SK-N-DZ (cell line): Measurements from ENCODE around the gene ABLIM3.

Source experiments
- DNase-seq: peaks from one replicate; pipeline ENCODE4 v3.0.0-alpha.2; 2015; ENCODE audit warnings: low spot score

ABLIM3 gene

GRCh38 chr5:149217096-149217802 is 76.0 kb downstream of the ABLIM3 start:
- no peak for DNase-seq

DNA sequence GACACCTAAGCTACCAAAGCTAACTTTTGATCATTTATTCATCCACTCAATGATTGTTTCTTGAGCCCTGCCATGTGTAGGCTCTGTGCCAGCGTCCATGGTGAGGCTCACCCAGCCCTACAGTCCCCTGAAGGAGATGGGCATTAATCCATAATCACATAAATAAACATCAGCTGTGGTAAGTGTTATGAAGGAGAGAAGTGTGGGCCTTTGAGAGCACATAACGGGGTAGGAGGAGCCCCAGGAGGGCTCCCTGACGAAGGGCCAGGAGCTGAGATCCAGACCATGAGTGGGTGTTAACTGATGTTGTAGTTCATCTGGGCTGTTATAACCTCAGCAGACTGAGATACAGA is 76.5 kb downstream of the ABLIM3 start:
- DNase-seq = no peak

DNA sequence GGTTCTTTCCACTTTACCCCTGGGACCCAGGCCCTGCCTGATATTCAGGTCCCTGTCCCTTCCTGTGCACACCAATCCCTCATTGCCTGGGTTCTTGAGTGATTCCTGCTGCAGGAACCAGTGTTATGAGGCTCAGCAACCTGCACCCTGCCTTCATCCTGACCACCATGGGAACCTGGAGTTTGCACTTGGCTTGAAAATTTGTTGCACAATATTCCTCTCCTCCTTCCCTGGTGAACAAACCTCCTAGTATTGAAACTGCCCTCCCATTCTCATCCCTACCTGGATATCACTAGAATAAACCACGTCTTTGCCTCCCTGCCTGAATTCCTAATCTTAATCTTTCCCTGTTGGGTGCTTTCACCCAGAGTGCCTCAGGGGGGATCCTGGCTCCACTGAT is 78.3 kb downstream of the ABLIM3 start:
- no peak for DNase-seq

- DNase-seq = no peak
Observed at GRCh38 chr5:149220750-149221149, 79.5 kb downstream of the ABLIM3 start.

DNA sequence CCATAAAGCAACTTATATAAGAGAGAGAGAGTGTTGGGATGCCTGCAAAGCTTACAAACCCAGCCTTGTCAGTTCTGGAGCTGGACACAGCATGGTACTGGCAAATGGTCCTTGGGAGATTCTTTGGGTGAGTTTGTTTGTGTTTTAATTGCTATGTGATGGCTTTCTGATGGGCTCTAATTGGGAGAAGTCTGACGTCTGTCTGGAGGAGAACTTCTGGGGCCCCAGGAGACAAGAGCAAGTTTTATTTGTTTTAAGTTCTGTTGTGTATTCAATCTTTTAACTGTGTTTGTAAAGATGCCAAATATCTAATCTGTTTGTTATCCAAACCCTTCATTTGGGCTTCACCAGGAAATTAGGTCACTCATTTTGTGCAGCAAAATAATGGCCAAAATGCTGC is 80.0 kb downstream of the ABLIM3 start:
- no peak for DNase-seq

GRCh38 chr5:149221731-149222342 is 80.5 kb downstream of the ABLIM3 start:
- no peak for DNase-seq

GRCh38 chr5:149223081-149223848 is 82.0 kb downstream of the ABLIM3 start:
- no peak for DNase-seq

DNA sequence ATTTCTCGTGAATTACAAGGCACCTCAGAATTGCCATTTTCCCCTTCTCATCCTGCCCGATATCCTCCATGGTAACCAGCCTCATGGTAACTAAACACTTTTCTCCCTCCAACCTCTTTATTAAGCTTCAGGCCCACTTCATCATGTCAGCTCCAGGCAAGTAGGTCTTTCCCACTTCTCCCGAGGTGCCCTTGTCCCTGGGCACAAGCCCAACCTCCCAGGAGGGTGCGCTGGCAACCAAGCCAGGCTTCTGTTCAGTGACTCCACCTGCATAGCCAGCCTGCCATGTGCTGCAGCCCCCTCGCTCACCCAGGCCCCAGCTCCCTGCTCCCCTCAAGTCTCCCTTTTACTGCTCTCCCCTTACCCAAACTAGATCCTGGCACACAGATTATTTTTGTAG is 83.0 kb downstream of the ABLIM3 start:
- DNase-seq = no peak

- DNase-seq = no peak
Observed at GRCh38 chr5:149227168-149227826, 86.0 kb downstream of the ABLIM3 start.

- DNase-seq = no peak
Observed at GRCh38 chr5:149228618-149229297, 87.5 kb downstream of the ABLIM3 start.

- no peak for DNase-seq
Observed at GRCh38 chr5:149229298-149229937, 88.1 kb downstream of the ABLIM3 start.

DNA sequence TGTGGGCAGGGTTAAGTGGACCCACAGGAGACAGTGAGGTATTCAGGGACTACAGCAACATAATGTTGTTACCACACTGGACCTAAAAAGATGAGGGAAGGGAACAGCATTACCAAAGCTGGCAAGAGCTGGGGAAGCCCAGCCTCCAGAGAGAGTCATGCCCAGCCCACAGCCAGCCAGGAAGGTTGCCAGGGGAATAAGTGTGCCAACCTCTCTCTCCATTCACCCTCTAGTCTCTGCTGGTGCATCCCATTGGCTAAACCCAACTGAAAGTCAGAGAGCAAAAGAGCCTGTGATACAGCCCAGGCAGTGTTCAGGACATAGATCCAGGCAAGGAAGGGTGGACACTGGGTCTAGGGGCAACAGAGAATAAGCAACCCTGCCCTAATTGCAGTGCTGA is 94.5 kb downstream of the ABLIM3 start:
- no peak for DNase-seq

- no peak for DNase-seq
Observed at GRCh38 chr5:149237662-149238061, 96.4 kb downstream of the ABLIM3 start.

DNA sequence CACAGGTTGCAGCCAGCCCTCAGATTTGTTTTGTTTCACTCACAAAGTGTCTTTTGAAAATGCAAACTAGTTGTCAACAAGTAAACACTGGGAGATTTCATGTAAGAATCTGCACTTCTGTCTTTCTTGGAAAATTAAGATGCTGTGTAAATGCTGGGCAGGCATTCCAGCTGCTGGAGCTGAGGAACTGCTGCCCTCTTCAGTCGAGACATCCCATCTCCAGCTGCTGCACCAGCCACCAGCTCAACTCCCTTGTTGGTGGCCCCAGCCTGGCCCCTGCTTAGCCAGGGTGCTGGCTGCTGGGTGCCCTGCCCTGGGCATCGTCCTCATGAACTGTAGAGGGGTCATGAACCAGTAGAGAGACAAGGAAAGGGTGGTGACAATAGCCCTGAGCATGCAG is 97.2 kb downstream of the ABLIM3 start:
- no peak for DNase-seq

- DNase-seq = no peak
Observed at GRCh38 chr5:149239917-149240316, 98.6 kb downstream of the ABLIM3 start.

GRCh38 chr5:149240354-149240998 is 99.2 kb downstream of the ABLIM3 start:
- DNase-seq = no peak

GRCh38 chr5:149242339-149242738 is 101.0 kb downstream of the ABLIM3 start:
- no peak for DNase-seq

DNA sequence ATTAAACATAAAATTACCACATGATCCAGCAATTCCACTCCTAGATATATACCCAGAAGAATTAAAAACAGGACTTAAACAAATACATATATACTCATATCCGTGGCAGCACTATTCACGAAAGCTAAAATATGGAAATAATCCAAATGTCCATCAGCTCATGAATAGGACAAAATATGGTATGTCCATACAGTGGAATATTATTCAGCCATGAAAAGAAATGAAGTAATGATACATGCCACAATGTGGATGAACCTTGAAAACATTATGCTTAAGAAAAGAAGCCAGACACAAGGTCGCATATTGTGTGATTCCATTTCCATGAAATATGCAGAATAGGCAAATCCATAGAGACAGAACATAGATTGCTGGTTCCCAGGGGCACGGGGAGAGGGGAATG is 105.6 kb downstream of the ABLIM3 start:
- no peak for DNase-seq

GRCh38 chr5:149247726-149248125 is 106.4 kb downstream of the ABLIM3 start:
- DNase-seq = no peak

- DNase-seq = no peak
Observed at GRCh38 chr5:149251546-149251945, 110.3 kb downstream of the ABLIM3 start.

DNA sequence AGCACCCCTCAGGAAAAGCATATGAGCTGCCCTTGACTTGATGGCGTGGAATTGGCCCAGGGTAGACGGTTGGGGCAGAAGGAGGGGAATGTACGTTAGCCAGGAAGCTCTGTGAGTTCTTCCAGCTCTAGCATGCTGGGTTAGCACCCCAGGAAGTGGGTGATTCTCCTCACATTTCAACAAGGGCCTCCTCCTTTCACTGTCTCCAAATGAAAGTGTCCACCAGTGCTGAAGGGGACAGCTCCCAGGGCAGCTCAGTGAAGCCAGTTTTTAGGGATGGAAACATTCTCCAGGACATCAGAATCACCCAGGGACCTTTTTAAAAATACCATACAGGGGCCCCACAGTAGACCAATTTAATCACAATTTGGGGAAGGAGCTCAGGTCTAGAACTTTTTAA is 113.2 kb downstream of the ABLIM3 start:
- DNase-seq = no peak
